HFFc6 (cell line): ENCODE results near the gene DSTYK. TPM values are rescaled to one million over a fixed set of nuclear protein-coding genes. Genes with fewer than 3 reads are reported as not detected.

Experiments
- DNase-seq: peaks from one replicate; pipeline ENCODE4 v3.0.0-alpha.2; 2018
- H3K27ac Mint-ChIP-seq: 2 replicates; pipeline ENCODE4 v1.8.0; 2020; ENCODE audit warnings: mild to moderate bottlenecking, mixed read lengths
- H3K27me3 Mint-ChIP-seq: 2 replicates; pipeline ENCODE4 v1.8.0; 2021; ENCODE audit warnings: mild to moderate bottlenecking, moderate library complexity, mixed read lengths; ENCODE audit not compliant: insufficient read depth
- H3K36me3 Mint-ChIP-seq: 2 replicates; pipeline ENCODE4 v1.8.0; 2021; ENCODE audit warnings: low read depth, mixed read lengths
- H3K4me1 Mint-ChIP-seq: 2 replicates; pipeline ENCODE4 v1.8.0; 2020; ENCODE audit warnings: low read depth, mixed read lengths
- H3K4me3 Mint-ChIP-seq: 2 replicates; pipeline ENCODE4 v1.8.0; 2020; ENCODE audit warnings: mild to moderate bottlenecking, moderate library complexity, mixed read lengths
- H3K9me3 Mint-ChIP-seq: 2 replicates; pipeline ENCODE4 v1.8.0; 2020; ENCODE audit warnings: mild to moderate bottlenecking, mixed read lengths
- total RNA-seq, 6 experiments: library from RNA; stranded (reverse); fragmentation: NEBNext Ultra II Directional; extraction: Animal tissue kit (Norgen Biotek cat#: 25700); gene quantifications; 2 replicates in 1 of 6; 3 replicates in 5 of 6; pipeline ENCODE4 v1.2.3, GENCODE V29; 2021
- TF ChIP-seq, protein P1 (sequence below): fragments of 200-600 bp; sonication (generic); IDR thresholded peaks from 2 replicates; pipeline ENCODE4 v1.5.0; 2021; ENCODE audit warnings: antibody characterized with exemption, mild to moderate bottlenecking

DSTYK gene
- total RNA-seq, 6 experiments from 2014 or later, result 13.1 to 17.5 (median 13.9) TPM

DNA sequence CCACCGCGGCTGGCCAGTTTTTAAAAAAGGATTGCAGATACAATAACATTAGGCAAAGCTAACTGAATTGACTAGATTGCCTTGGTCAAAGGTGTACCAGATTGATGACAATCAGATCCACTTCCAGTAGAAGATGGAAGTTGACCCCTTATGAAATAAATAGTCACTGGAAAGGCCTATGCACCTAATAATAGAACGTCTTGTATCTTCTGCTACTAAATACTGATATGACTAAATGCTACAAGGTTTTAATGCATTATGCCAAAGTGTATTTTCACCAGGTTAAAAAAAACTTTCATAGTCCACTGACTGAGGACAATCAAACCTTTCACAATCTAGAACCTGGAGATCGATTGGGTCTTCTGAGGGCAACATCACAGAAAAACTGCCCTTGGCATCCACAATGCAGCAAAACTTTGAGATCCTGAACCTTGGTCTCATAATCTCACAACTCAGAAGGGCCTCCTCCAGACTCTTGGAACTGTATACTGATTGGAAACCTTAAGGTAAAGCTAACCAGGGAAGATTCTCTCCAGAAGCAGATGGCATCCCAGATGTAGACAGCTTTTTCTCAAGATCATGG is 82.0 kb downstream of the DSTYK start:
- no peak for DNase-seq
- no peak overlapping the region for H3K4me3 Mint-ChIP-seq
- no peak overlapping the region for H3K27ac Mint-ChIP-seq
- no peaks in the 10 kb centered on the region for H3K36me3 Mint-ChIP-seq
- H3K27me3 Mint-ChIP-seq, result no peaks in the 10 kb centered on the region
- H3K9me3 Mint-ChIP-seq, result no peaks in the 10 kb centered on the region
- TF ChIP-seq, protein P1, sequence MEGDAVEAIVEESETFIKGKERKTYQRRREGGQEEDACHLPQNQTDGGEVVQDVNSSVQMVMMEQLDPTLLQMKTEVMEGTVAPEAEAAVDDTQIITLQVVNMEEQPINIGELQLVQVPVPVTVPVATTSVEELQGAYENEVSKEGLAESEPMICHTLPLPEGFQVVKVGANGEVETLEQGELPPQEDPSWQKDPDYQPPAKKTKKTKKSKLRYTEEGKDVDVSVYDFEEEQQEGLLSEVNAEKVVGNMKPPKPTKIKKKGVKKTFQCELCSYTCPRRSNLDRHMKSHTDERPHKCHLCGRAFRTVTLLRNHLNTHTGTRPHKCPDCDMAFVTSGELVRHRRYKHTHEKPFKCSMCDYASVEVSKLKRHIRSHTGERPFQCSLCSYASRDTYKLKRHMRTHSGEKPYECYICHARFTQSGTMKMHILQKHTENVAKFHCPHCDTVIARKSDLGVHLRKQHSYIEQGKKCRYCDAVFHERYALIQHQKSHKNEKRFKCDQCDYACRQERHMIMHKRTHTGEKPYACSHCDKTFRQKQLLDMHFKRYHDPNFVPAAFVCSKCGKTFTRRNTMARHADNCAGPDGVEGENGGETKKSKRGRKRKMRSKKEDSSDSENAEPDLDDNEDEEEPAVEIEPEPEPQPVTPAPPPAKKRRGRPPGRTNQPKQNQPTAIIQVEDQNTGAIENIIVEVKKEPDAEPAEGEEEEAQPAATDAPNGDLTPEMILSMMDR, result no peak
- peaks cover 5% of the 10 kb centered on the region; the same call in 1 of the 2 replicates for H3K4me1 Mint-ChIP-seq

DNA sequence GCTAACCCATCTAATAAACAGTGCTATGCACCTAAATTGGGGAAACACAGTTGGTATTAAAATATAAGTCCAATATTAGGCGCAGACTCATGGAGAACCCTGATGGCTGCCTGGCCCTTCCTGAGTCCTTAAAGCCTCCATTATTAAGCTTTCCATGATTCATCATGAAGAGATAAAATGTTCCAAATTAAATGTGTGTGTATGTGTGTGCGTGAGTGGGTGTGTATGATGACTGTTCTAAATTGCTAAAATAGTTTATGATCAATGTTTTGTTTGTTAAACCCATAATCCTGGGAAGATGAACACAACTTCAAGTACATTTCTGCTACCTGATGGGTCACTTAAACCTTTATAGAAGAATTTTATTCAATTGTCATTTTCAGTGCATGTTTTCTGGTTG is 83.5 kb downstream of the DSTYK start:
- H3K9me3 Mint-ChIP-seq, result no peaks in the 10 kb centered on the region
- no peak overlapping the region for H3K27ac Mint-ChIP-seq
- no peak for DNase-seq
- no peak overlapping the region for H3K4me3 Mint-ChIP-seq
- peaks cover 6% of the 10 kb centered on the region for H3K4me1 Mint-ChIP-seq
- H3K36me3 Mint-ChIP-seq, result no peaks in the 10 kb centered on the region
- no peaks in the 10 kb centered on the region for H3K27me3 Mint-ChIP-seq
- TF ChIP-seq, protein P1, result no peak

DNA sequence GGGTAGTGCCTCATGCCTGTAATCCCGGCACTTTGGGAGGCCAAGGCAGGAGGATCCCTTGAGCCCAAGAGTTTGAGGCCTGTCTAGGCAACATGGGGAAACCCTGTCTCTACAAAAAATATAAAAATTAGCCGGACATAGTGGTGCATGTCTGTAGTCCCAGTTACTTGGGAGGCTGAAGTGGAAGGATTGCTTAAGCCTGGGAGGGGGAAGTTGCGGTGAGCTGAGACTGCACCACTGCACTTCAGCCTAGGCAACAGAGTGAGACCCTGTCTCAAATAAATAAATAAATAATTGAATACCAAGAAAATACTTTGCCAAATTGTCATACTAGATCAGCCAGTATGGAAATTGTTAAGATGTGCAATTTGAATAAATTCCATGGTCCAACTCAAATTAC is 83.9 kb downstream of the DSTYK start:
- TF ChIP-seq, protein P1, result no peak
- Mint-ChIP-seq H3K27me3 (no peaks in the 10 kb centered on the region), H3K36me3 (no peaks in the 10 kb centered on the region), H3K4me1 (peaks cover 10% of the 10 kb centered on the region), H3K4me3 (no peak overlapping the region), H3K27ac (no peak overlapping the region), H3K9me3 (no peaks in the 10 kb centered on the region)
- DNase-seq, result no peak

DNA sequence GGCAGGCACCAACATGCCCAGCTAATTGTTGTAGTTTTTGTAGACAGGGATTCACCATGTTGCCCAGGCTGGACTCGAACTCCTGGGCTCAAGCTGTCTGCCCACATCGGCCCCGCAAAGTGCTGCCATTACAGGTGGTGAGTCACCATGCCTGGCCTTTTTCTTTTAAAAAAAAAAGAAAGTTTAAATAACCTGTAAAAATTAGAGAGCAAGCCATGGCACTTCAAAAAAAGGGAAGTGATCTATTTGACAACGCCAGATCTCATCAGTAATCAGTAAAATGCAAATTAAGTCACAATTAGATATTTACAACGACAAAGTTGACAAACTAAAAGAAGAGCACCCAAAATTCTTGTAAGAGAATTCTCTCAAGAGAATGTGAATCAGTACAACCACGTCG is 86.8 kb downstream of the DSTYK start:
- H3K36me3 Mint-ChIP-seq, result peaks cover 14% of the 10 kb centered on the region
- TF ChIP-seq, protein P1, result no peak
- no peak overlapping the region for H3K4me3 Mint-ChIP-seq
- no peaks in the 10 kb centered on the region for H3K9me3 Mint-ChIP-seq
- no peak overlapping the region for H3K27ac Mint-ChIP-seq
- peaks cover 28% of the 10 kb centered on the region for H3K4me1 Mint-ChIP-seq
- DNase-seq, result no peak
- H3K27me3 Mint-ChIP-seq, result no peaks in the 10 kb centered on the region

DNA sequence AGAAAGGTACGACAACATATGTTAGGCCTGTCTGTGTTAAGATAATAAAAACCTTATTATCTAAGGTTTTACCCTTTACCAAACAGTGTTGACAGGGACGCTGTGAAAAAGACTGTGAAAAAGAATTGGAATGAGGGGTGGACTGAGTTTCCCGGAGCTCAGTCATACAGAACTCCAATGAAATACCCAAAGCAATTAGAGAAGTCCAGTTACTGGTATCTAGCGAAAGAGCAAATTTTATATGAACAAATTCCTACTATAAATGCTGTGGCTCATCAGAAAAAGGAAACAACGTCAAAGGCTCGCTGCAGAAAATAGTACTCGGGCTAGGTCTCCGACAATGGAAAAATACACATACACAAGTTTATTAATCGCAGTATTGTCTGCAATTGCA is 89.0 kb downstream of the DSTYK start:
- Mint-ChIP-seq H3K9me3 (no peaks in the 10 kb centered on the region), H3K27me3 (no peaks in the 10 kb centered on the region; the same call in 1 of the 2 replicates), H3K4me3 (peak overlapping the region; percentile 99), H3K4me1 (peaks cover 34% of the 10 kb centered on the region), H3K36me3 (peaks cover 22% of the 10 kb centered on the region), H3K27ac (peak overlapping the region; percentile 98)
- TF ChIP-seq, protein P1, result peak; percentile 38; the same call in 1 of the 2 replicates
- DNase-seq, result no peak
